IMR-90 (cell line): ENCODE results near the gene DZIP3. TPM values are rescaled to one million over a fixed set of nuclear protein-coding genes. Genes with fewer than 3 reads are reported as not detected.

Experiments
- ATAC-seq: fragments of 200-7000 bp; cut with Tn5 transposase; 2 replicates; pipeline ENCODE4 v1.9.1; 2020; ENCODE audit warnings: low read depth, mild to moderate bottlenecking, moderate library complexity
- BruUV-seq: library from RNA; stranded (reverse); fragments of 400-500 nt; replicated peaks from 2 replicates; lab custom pipeline; 2021; lab: Mats Ljungman, UMichigan
- CTCF ChIA-PET: fragments of 300-600 bp; formaldehyde crosslinking; extraction: SDS; loops from one replicate; lab custom pipeline; 2021; ENCODE audit warnings: antibody characterized with exemption; lab: Yijun Ruan, JAX
- POLR2A ChIA-PET: fragments of 300-600 bp; sonication (Branson Sonifier 250); formaldehyde crosslinking; loops from one replicate; lab custom pipeline; 2022; ENCODE audit warnings: antibody characterized with exemption; ENCODE audit not compliant: unreplicated experiment; lab: Charles Lee
- DNase-seq: peaks from one replicate; pipeline ENCODE4 v3.0.0; 2013
- H2AFZ ChIP-seq: replicated peaks from 2 replicates; pipeline ENCODE3; 2013; ENCODE audit warnings: low read length, mild to moderate bottlenecking; ENCODE audit not compliant: poor library complexity
- H2AK5ac ChIP-seq: 2 replicates; pipeline ENCODE4 v1.6.1; 2013; ENCODE audit warnings: low read depth, low read length, inconsistent platforms
- H2AK9ac ChIP-seq: replicated peaks from 2 replicates; pipeline ENCODE3; 2013; ENCODE audit warnings: mild to moderate bottlenecking, low read depth, low read length, moderate library complexity; ENCODE audit not compliant: poor library complexity
- H2BK120ac ChIP-seq: 2 replicates; pipeline ENCODE4 v1.6.1; 2013; ENCODE audit warnings: low read depth, low read length, inconsistent platforms
- H2BK15ac ChIP-seq: 3 replicates; pipeline ENCODE4 v1.6.1; 2013; ENCODE audit warnings: low read depth, low read length, inconsistent platforms
- H2BK20ac ChIP-seq: 2 replicates; pipeline ENCODE4 v1.6.1; 2013; ENCODE audit warnings: low read depth, mild to moderate bottlenecking, inconsistent platforms, low read length, moderate library complexity
- H2BK5ac ChIP-seq: 2 replicates; pipeline ENCODE4 v1.6.1; 2013; ENCODE audit warnings: mild to moderate bottlenecking, low read depth, low read length, inconsistent platforms; ENCODE audit not compliant: poor library complexity, severe bottlenecking
- H3K14ac ChIP-seq: replicated peaks from 2 replicates; pipeline ENCODE4 v1.6.1; 2013; ENCODE audit warnings: low read depth, low read length, inconsistent platforms
- H3K18ac ChIP-seq: 2 replicates; pipeline ENCODE4 v1.6.1; 2013; ENCODE audit warnings: low read depth, low read length, control low read depth
- H3K23ac ChIP-seq: 2 replicates; pipeline ENCODE4 v1.6.1; 2013; ENCODE audit warnings: low read depth, low read length, inconsistent platforms
- H3K27ac ChIP-seq: 2 replicates; pipeline ENCODE4 v1.5.1; 2013; ENCODE audit warnings: mild to moderate bottlenecking, control low read depth, low read length; ENCODE audit not compliant: insufficient read depth
- H3K27me3 ChIP-seq: 2 replicates; pipeline ENCODE4 v1.6.1; 2013; ENCODE audit warnings: low read length; ENCODE audit not compliant: control insufficient read depth, insufficient read depth
- H3K36me3 ChIP-seq: 2 replicates; pipeline ENCODE4 v1.6.1; 2013; ENCODE audit warnings: low read length, mixed read lengths; ENCODE audit not compliant: control insufficient read depth, insufficient read depth
- H3K4ac ChIP-seq: 2 replicates; pipeline ENCODE4 v1.6.1; 2013; ENCODE audit warnings: low read depth, low read length, inconsistent platforms
- H3K4me1 ChIP-seq: 2 replicates; pipeline ENCODE4 v1.6.1; 2013; ENCODE audit warnings: low read length, mixed read lengths; ENCODE audit not compliant: control insufficient read depth, insufficient read depth
- H3K4me2 ChIP-seq: 2 replicates; pipeline ENCODE4 v1.6.1; 2013; ENCODE audit warnings: low read depth, mild to moderate bottlenecking, control low read depth, low read length, moderate library complexity
- H3K4me3 ChIP-seq: 2 replicates; pipeline ENCODE4 v1.5.1; 2013; ENCODE audit warnings: low read depth, mild to moderate bottlenecking, control low read depth, low read length, moderate library complexity; ENCODE audit not compliant: insufficient read depth
- H3K56ac ChIP-seq: 2 replicates; pipeline ENCODE4 v1.6.1; 2013; ENCODE audit warnings: low read length, inconsistent platforms; ENCODE audit not compliant: insufficient read depth; ENCODE audit errors: extremely low read depth
- H3K79me1 ChIP-seq, 2 experiments: 2 replicates each; pipeline ENCODE4 v1.6.1; 2013; ENCODE audit warnings: low read length in 2 of 2, inconsistent platforms in 1 of 2, low read depth in 1 of 2
- H3K9ac ChIP-seq: 2 replicates; pipeline ENCODE4 v1.6.1; 2013; ENCODE audit warnings: low read depth, low read length, control low read depth
- H3K9me1 ChIP-seq: 2 replicates; pipeline ENCODE4 v1.6.1; 2013; ENCODE audit warnings: low read length, inconsistent platforms; ENCODE audit not compliant: insufficient read depth
- H3K9me3 ChIP-seq: 2 replicates; pipeline ENCODE4 v1.6.1; 2013; ENCODE audit warnings: low read length; ENCODE audit not compliant: control insufficient read depth, insufficient read depth
- H4K20me1 ChIP-seq: 2 replicates; pipeline ENCODE4 v1.6.1; 2013; ENCODE audit warnings: low read length, inconsistent platforms; ENCODE audit not compliant: insufficient read depth
- H4K5ac ChIP-seq: 2 replicates; pipeline ENCODE4 v1.6.1; 2013; ENCODE audit warnings: mild to moderate bottlenecking, low read depth, low read length, control low read depth
- H4K8ac ChIP-seq, 2 experiments: 2 replicates each; pipeline ENCODE4 v1.6.1; 2013; ENCODE audit warnings: low read depth in 2 of 2, low read length in 2 of 2, control low read depth in 1 of 2, inconsistent platforms in 1 of 2
- H4K91ac ChIP-seq: 2 replicates; pipeline ENCODE4 v1.6.1; 2013; ENCODE audit warnings: low read depth, low read length, inconsistent platforms; ENCODE audit not compliant: insufficient read depth
- BHLHE40 ChIP-seq: fragments of 150-350 bp; IDR thresholded peaks from 2 replicates; pipeline ENCODE4 v1.6.1; 2016; ENCODE audit warnings: mild to moderate bottlenecking, low read depth, low read length
- CEBPB ChIP-seq: IDR thresholded peaks from 2 replicates; pipeline ENCODE4 v1.6.1; 2012; ENCODE audit warnings: low read depth, low read length, improper control_type of control experiment
- CHD1 ChIP-seq: IDR thresholded peaks from 2 replicates; pipeline ENCODE4 v1.6.1; 2012; ENCODE audit warnings: low read depth, low read length, improper control_type of control experiment
- CTCF ChIP-seq: conservative IDR thresholded peaks from 2 replicates; pipeline ENCODE4 v1.5.1; 2012; ENCODE audit warnings: mild to moderate bottlenecking, low read depth, low read length, improper control_type of control experiment
- ELK1 ChIP-seq: fragments of 150-350 bp; IDR thresholded peaks from 2 replicates; pipeline ENCODE4 v1.6.1; 2016; ENCODE audit warnings: low read depth, mild to moderate bottlenecking, low read length, moderate library complexity, borderline replicate concordance
- FOS ChIP-seq: fragments of 150-350 bp; IDR thresholded peaks from 2 replicates; pipeline ENCODE4 v1.6.1; 2016; ENCODE audit warnings: low read depth, low read length
- MAFK ChIP-seq: IDR thresholded peaks from 2 replicates; pipeline ENCODE4 v1.6.1; 2012; ENCODE audit warnings: low read depth, low read length, improper control_type of control experiment
- MAZ ChIP-seq: IDR thresholded peaks from 2 replicates; pipeline ENCODE4 v1.6.1; 2012; ENCODE audit warnings: low read depth, mild to moderate bottlenecking, low read length, improper control_type of control experiment, moderate library complexity, borderline replicate concordance
- MXI1 ChIP-seq: IDR thresholded peaks from 2 replicates; pipeline ENCODE4 v1.6.1; 2012; ENCODE audit warnings: low read depth, mild to moderate bottlenecking, low read length, moderate library complexity, borderline replicate concordance
- NFE2L2 ChIP-seq: fragments of 150-350 bp; IDR thresholded peaks from 2 replicates; pipeline ENCODE4 v1.6.1; 2016; ENCODE audit warnings: low read depth, mild to moderate bottlenecking, low read length
- POLR2A ChIP-seq: IDR thresholded peaks from 2 replicates; pipeline ENCODE4 v1.6.1; 2012; ENCODE audit warnings: mild to moderate bottlenecking, low read depth, low read length
- RAD21 ChIP-seq: IDR thresholded peaks from 2 replicates; pipeline ENCODE4 v1.6.1; 2012; ENCODE audit warnings: low read length, improper control_type of control experiment
- RCOR1 ChIP-seq: IDR thresholded peaks from 2 replicates; pipeline ENCODE4 v1.6.1; 2012; ENCODE audit warnings: mild to moderate bottlenecking, low read length, improper control_type of control experiment; ENCODE audit not compliant: insufficient replicate concordance
- RFX5 ChIP-seq: IDR thresholded peaks from 2 replicates; pipeline ENCODE4 v1.8.0; 2012; ENCODE audit warnings: low read depth, mild to moderate bottlenecking, low read length, moderate library complexity
- SMC3 ChIP-seq: fragments of 150-350 bp; IDR thresholded peaks from 2 replicates; pipeline ENCODE4 v1.6.1; 2016; ENCODE audit warnings: low read depth, mild to moderate bottlenecking, antibody characterized with exemption, low read length, moderate library complexity
- USF2 ChIP-seq: fragments of 150-350 bp; IDR thresholded peaks from 2 replicates; pipeline ENCODE4 v1.6.1; 2017; ENCODE audit warnings: mild to moderate bottlenecking, antibody characterized with exemption, low read length, low read depth
- WGBS, 2 experiments: methylation state at CpG; one replicate each; pipeline versions ENCODE4 v1.1.5 to v1.1.7; 2013; ENCODE audit warnings: missing lambda C conversion rate in 2 of 2; ENCODE audit not compliant: insufficient read length in 1 of 2; ENCODE audit errors: extremely low coverage in 2 of 2; 5-methylcytosine and 5-hydroxymethylcytosine counted together
- dilution Hi-C: fragments of 300-500 bp; cut with HindIII; formaldehyde crosslinking; loops from one replicate; pipeline ENCODE4 v1.14.3; 2018; ENCODE audit warnings: low sequenced_read_pairs; ENCODE audit not compliant: unreplicated experiment
- in situ Hi-C: fragments of 300-500 bp; cut with MboI; formaldehyde crosslinking; loops from 3 replicates; pipeline ENCODE4 v1.14.3; 2019; ENCODE audit warnings: low sequenced_read_pairs, inconsistent platforms, mixed read lengths
- intact Hi-C: fragments of 100-400 bp; cut with micrococcal nuclease; formaldehyde crosslinking; loops from 2 replicates; pipeline ENCODE4 v1.10.0; 2022
- polyA plus RNA-seq, 3 experiments: library from polyadenylated mRNA; depleted of rRNA; stranded (reverse); fragments of >200 nt; gene quantifications; 2 replicates each; pipeline ENCODE4 v1.2.3, GENCODE V29; 2012; ENCODE audit warnings: low replicate concordance in 1 of 3
- total RNA-seq: library from RNA; depleted of rRNA; stranded (reverse); fragments of >200 nt; gene quantifications from 2 replicates; pipeline ENCODE4 v1.2.3, GENCODE V29; 2012

Gene DZIP3
- total and polyA plus RNA-seq, 2 of the 4 experiments (the other 2 are of a cell fraction): 7.0 to 9.9 TPM

- Histone ChIP-seq H4K8ac (no peak overlapping the region), H2AFZ (no peak overlapping the region), H3K36me3 (no peaks in the 10 kb centered on the region), H4K5ac (no peak overlapping the region), H3K4ac (no peak overlapping the region), H3K79me1 (no peaks in the 10 kb centered on the region), H2AK9ac (no peak overlapping the region), H2AK5ac (no peak overlapping the region), H3K4me3 (no peak overlapping the region), H2BK20ac (no peak overlapping the region), H3K18ac (no peak overlapping the region), H3K4me1 (no peaks in the 10 kb centered on the region), H3K4me2 (no peak overlapping the region), H3K9me1 (no peaks in the 10 kb centered on the region), H4K91ac (no peak overlapping the region), H2BK120ac (no peak overlapping the region), H3K9me3 (no peaks in the 10 kb centered on the region), H4K20me1 (no peaks in the 10 kb centered on the region), H2BK15ac (no peak overlapping the region), H3K14ac (no peak overlapping the region), H3K27ac (no peak overlapping the region), H3K23ac (no peak overlapping the region), H3K27me3 (peaks cover 2% of the 10 kb centered on the region; the same call in 1 of the 2 replicates), H3K56ac (no peak overlapping the region), H2BK5ac (no peak overlapping the region), H3K9ac (no peak overlapping the region)
- BruUV-seq: no TSS peak
- intact Hi-C loops (no loop called here), in situ Hi-C loops (no loop called here), dilution Hi-C loops (no loop called here)
- no peak for ATAC-seq
- ChIA-PET POLR2A (no interaction called here), CTCF (no interaction called here)
- no peak for DNase-seq
- 87% methylated on average over 3 of the region's 3 CpGs; no CpG with 5 or more reads in 1 of the 2 experiments for WGBS, 2 experiments
- TF ChIP-seq RCOR1: no peak
- TF ChIP-seq ELK1: no peak
- TF ChIP-seq MXI1: no peak
- TF ChIP-seq FOS: no peak
- TF ChIP-seq RFX5: no peak
- no peak for TF ChIP-seq CHD1
- no peak for TF ChIP-seq CEBPB
- no peak for TF ChIP-seq NFE2L2
- no peak for TF ChIP-seq RAD21
- no peak for TF ChIP-seq USF2
- TF ChIP-seq POLR2A: no peak
- TF ChIP-seq BHLHE40: no peak
- TF ChIP-seq SMC3: no peak
- no peak for TF ChIP-seq MAFK
- TF ChIP-seq MAZ: no peak
- TF ChIP-seq CTCF: no peak
Observed at GRCh38 chr3:108713816-108714215, 124.3 kb downstream of the DZIP3 start.
